PFSK-1 (cell line): ENCODE data around the gene ZBTB38.

Source experiments
- FOXP2 ChIP-seq: optimal IDR thresholded peaks from 2 replicates; pipeline ENCODE3; 2011; ENCODE audit warnings: borderline replicate concordance, control low read depth, inconsistent platforms; ENCODE audit not compliant: insufficient read depth; ENCODE audit errors: extremely low read length, extremely low read depth
- POLR2AphosphoS5 ChIP-seq: IDR thresholded peaks from 2 replicates; pipeline ENCODE4 v1.6.1; 2012; ENCODE audit warnings: low read depth, mild to moderate bottlenecking, control low read depth, low read length, moderate library complexity
- REST ChIP-seq, 2 experiments: IDR thresholded peaks; 2 replicates each; pipeline versions ENCODE4 v1.6.1 to v1.8.0; 2011 to 2012; ENCODE audit warnings: low read depth in 2 of 2, low read length in 2 of 2, control low read depth in 1 of 2, inconsistent platforms in 1 of 2, mild to moderate bottlenecking in 1 of 2, moderate library complexity in 1 of 2; ENCODE audit not compliant: insufficient read depth in 1 of 2
- SIN3A ChIP-seq: IDR thresholded peaks from 2 replicates; pipeline ENCODE4 v1.6.1; 2012; ENCODE audit warnings: mild to moderate bottlenecking, low read length, moderate library complexity, borderline replicate concordance; ENCODE audit not compliant: insufficient read depth
- TAF1 ChIP-seq: IDR thresholded peaks from 2 replicates; pipeline ENCODE4 v1.6.1; 2012; ENCODE audit warnings: low read length, control low read depth, borderline replicate concordance; ENCODE audit not compliant: insufficient read depth

ZBTB38 gene

GRCh38 chr3:141394560-141394959 is 26.3 kb downstream of the ZBTB38 start:
- no peak for TF ChIP-seq SIN3A
- no peak for TF ChIP-seq POLR2AphosphoS5
- no peak for TF ChIP-seq TAF1
- TF ChIP-seq FOXP2: no peak
- TF ChIP-seq REST (IDR thresholded peaks at IDR 0.05; ENCODE audit: insufficient read depth in 1 of 2, low read depth in 2 of 2, low read length in 2 of 2): no peak

GRCh38 chr3:141395005-141395589 is 26.8 kb downstream of the ZBTB38 start:
- TF ChIP-seq SIN3A (no peak), TAF1 (no peak), FOXP2 (no peak), POLR2AphosphoS5 (no peak), REST (IDR thresholded peaks at IDR 0.05; ENCODE audit: insufficient read depth in 1 of 2, low read depth in 2 of 2, low read length in 2 of 2) (no peak)

- TF ChIP-seq POLR2AphosphoS5: no peak
- TF ChIP-seq TAF1: no peak
- TF ChIP-seq SIN3A: no peak
- TF ChIP-seq REST (IDR thresholded peaks at IDR 0.05; ENCODE audit: insufficient read depth in 1 of 2, low read depth in 2 of 2, low read length in 2 of 2): no peak
- no peak for TF ChIP-seq FOXP2
Observed at GRCh38 chr3:141397996-141398395, 29.7 kb downstream of the ZBTB38 start.

- TF ChIP-seq SIN3A (no peak), REST (IDR thresholded peaks at IDR 0.05; ENCODE audit: insufficient read depth in 1 of 2, low read depth in 2 of 2, low read length in 2 of 2) (no peak), POLR2AphosphoS5 (no peak), FOXP2 (no peak), TAF1 (no peak)
Observed at GRCh38 chr3:141399200-141399599, 30.9 kb downstream of the ZBTB38 start.
